NCI-H187 treated with DMSO at 0.1 percent for 48 hours (cell line): ENCODE data around the gene TEC.

Source experiments
- DNase-seq: peaks from one replicate; lab custom pipeline; 2025; lab: John Stamatoyannopoulos, UW

Gene TEC

GRCh38 chr4:48269861-48270522 is 354 bp upstream of the TEC start:
- no peak for DNase-seq

GRCh38 chr4:48267574-48267973 is 2.1 kb downstream of the TEC start:
- no peak for DNase-seq

- DNase-seq = no peak
Observed at GRCh38 chr4:48266781-48267180, 2.9 kb downstream of the TEC start.

GRCh38 chr4:48262926-48263325 is 6.7 kb downstream of the TEC start:
- no peak for DNase-seq

GRCh38 chr4:48262484-48262883 is 7.2 kb downstream of the TEC start:
- DNase-seq = no peak

GRCh38 chr4:48261281-48261680 is 8.4 kb downstream of the TEC start:
- no peak for DNase-seq

GRCh38 chr4:48259748-48260147 is 9.9 kb downstream of the TEC start:
- no peak for DNase-seq

GRCh38 chr4:48258845-48259397 is 10.7 kb downstream of the TEC start:
- no peak for DNase-seq

GRCh38 chr4:48255959-48256342 is 13.7 kb downstream of the TEC start:
- no peak for DNase-seq

GRCh38 chr4:48255072-48255958 is 14.3 kb downstream of the TEC start:
- no peak for DNase-seq

GRCh38 chr4:48254381-48255071 is 15.1 kb downstream of the TEC start:
- DNase-seq = no peak

- DNase-seq = no peak
Observed at GRCh38 chr4:48252313-48252712, 17.3 kb downstream of the TEC start.

- DNase-seq = no peak
Observed at GRCh38 chr4:48250980-48251379, 18.7 kb downstream of the TEC start.

GRCh38 chr4:48250343-48250742 is 19.3 kb downstream of the TEC start:
- no peak for DNase-seq

GRCh38 chr4:48249378-48249777 is 20.3 kb downstream of the TEC start:
- DNase-seq = no peak

- no peak for DNase-seq
Observed at GRCh38 chr4:48248559-48248953, 21.1 kb downstream of the TEC start.

GRCh38 chr4:48247878-48248558 is 21.6 kb downstream of the TEC start:
- no peak for DNase-seq

- no peak for DNase-seq
Observed at GRCh38 chr4:48247142-48247877, 22.3 kb downstream of the TEC start.

- DNase-seq = no peak
Observed at GRCh38 chr4:48244665-48245064, 25.0 kb downstream of the TEC start.

GRCh38 chr4:48243887-48244286 is 25.8 kb downstream of the TEC start:
- DNase-seq = no peak

- DNase-seq = no peak
Observed at GRCh38 chr4:48243429-48243828, 26.2 kb downstream of the TEC start.
